Measurements from ENCODE around the gene DPF3.

DPF3 gene

GRCh38 chr14:72675126-72675525 is 218.8 kb downstream of the DPF3 start:
- DNase-seq = no peak

- no peak for DNase-seq
Observed at GRCh38 chr14:72673179-72673578, 220.7 kb downstream of the DPF3 start.

DNA sequence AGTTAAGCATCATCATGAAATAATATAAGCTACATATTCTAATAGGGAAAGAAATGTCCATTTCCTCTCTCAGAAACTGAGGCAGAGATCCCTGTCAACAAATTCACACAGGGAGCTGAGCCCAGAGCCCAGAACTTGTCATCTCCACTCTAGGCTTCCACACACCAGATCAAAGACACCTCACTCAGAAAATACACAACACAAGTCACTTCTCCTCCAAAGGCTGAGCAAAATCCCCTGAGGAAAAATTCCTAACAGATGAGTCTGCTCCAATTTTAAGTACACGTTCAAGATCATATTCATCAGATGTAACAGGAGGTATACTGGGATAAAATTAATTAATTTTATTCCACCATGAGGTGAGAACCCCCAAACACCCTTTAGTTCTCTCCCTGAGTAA is 227.3 kb downstream of the DPF3 start:
- no peak for DNase-seq

DNA sequence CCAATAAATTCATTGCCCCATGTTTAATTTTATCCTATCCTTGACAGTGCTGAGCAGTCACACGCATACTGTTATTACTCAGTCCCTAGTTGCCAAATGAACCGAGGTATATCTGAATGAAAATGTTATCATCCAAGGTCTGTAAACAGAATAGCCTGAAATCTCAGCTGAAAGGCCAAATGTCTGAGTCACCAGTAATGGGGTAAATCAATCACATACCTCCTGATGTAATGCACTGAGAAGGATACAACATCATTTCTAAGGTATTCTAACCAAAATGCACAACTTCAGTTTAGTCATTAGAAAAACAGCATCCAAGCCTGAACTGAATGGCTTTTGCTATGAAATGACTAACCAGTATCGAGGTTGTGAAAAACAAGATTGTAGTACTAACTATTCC is 228.6 kb downstream of the DPF3 start:
- DNase-seq = no peak

DNA sequence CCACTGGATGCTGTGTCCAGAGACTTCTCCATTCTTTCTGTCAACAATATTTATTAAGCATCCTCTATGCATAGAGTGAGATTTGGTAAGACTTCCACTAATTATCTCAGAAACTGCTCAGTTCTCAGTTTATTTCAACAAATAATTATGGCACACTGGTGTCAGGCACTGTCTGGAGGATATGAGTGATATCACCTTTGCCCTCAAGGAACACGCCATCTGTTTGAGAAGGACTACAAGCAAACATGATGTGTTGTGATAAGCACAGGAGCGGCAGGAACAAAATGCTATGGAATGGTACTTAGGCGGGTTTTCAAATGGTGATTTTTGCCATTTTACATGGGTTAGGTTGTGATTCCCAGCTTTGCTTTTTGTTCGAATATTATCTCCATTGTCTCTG is 229.2 kb downstream of the DPF3 start:
- DNase-seq = no peak

DNA sequence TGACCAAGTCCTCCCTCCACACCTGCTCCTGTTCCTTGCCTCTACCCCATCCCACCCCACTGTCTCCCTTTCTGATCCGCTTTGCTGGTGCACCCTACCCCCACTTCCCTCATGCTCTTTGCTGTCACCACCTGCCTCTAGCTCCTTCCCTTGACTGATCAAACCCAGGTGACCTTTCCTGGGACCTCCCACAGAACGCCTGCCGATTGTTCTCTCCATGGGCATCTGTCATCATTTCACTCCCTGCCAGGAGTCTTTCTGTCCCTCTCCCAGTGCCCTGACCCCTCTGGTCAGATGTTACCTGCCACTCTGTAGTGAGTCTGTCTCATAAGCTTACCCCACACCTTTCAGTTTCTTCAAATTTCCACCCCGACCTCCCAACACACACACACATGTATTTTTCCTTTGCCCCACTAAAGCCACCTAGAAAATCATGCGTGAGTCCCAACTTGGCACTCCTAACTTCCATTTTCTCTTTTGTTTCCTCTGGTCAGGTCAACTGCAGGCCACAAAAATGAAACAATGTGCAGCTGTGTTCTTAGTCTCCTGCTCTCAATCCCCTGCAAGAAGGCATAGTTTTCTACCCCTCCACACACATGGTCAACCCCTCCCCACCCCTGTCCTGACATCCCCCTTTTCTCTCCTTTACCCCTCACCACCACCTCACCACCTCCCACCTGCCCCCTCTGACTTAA is 229.8 kb downstream of the DPF3 start:
- no peak for DNase-seq

DNA sequence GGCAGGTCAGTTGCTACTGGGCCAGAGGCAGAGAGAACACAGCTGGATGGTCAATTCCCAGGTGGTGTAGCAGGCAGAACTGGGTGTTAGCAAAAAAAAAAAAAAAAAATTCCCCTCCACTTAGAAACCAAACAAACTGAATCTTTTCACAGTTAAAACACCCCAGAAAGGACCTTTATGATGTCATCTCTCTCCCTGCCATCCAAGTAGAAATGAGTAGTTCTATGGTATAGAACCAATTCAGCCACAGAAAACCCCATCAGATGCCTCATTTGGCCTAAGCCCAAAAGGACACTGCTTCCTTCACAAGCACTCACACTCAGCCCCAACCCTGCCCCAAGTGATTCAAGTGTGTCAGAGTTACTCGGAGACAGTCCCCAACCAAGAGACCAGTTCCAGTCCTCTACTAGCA is 230.8 kb downstream of the DPF3 start:
- DNase-seq = no peak

- DNase-seq = no peak
Observed at GRCh38 chr14:72662214-72662613, 231.7 kb downstream of the DPF3 start.

GRCh38 chr14:72657214-72657921 is 236.5 kb downstream of the DPF3 start:
- DNase-seq = no peak

- no peak for DNase-seq
Observed at GRCh38 chr14:72653026-72653425, 240.9 kb downstream of the DPF3 start.

- DNase-seq = no peak
Observed at GRCh38 chr14:72652179-72652578, 241.7 kb downstream of the DPF3 start.

DNA sequence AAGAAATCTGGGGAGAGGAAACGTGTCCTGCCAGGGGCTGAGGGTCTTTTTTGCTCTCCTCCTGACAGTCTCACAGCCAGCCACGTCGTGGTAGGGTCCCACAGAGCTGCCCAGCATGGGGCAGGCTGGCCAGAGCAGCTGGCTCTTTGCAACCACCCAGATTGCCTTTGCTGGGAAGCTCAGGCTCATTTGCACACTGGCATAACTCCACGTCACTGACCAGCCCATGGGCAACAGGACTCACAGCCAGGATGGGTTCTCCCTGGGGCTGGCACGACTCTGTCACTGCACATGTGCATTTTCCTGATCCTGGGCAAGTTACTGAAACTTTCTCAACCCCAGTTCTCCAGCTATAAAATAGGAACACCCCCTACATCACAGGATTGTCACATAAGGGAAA is 242.2 kb downstream of the DPF3 start:
- no peak for DNase-seq

- DNase-seq = no peak
Observed at GRCh38 chr14:72651081-72651480, 242.8 kb downstream of the DPF3 start.

DNA sequence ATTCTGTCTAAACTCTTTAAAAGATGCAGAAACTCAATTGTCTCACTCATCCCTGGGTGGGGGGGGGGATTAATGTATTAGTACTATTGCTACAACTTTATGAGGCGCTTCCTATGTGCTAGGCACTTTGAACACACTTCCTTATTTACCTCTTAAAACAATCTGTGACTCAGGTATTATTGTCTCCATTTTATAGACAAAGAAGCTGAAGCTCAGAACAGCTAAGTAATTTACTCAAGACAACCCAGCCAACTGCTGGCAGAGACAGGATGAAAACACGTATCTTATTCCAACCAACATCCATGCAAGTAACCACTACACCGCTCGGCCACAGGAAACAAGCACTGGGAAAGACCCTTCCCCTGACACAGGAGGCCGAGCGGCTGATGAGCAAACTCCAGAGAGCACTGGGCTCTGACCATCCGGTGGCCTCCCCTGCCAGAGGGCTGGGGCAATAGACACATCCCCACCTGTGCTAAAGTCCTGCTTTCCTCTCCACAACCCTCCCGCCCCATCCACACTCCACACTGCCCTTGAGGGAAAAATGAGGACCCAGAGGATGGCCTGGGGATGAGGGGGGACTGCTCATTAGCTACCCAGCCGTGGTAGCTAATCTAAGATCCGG is 244.2 kb downstream of the DPF3 start:
- no peak for DNase-seq

DNA sequence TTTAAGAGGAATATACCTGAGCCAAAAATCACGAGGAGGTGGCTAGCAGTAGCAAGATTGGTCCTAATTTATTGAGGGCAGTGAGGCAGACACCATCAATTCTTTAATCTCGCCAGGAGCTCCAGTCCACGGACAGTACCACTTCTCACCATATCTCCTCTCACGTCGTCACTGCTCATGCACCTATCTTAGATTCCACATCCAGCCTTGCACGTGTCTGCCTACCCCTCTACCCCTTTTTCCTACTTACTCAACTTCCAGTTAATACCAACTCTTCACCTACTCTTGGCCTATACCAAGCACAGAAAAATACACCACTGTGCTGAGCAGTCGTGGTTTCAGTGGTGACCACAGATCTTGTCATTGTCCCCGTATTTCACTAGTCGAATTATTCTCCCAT is 246.1 kb downstream of the DPF3 start:
- DNase-seq = no peak

DNA sequence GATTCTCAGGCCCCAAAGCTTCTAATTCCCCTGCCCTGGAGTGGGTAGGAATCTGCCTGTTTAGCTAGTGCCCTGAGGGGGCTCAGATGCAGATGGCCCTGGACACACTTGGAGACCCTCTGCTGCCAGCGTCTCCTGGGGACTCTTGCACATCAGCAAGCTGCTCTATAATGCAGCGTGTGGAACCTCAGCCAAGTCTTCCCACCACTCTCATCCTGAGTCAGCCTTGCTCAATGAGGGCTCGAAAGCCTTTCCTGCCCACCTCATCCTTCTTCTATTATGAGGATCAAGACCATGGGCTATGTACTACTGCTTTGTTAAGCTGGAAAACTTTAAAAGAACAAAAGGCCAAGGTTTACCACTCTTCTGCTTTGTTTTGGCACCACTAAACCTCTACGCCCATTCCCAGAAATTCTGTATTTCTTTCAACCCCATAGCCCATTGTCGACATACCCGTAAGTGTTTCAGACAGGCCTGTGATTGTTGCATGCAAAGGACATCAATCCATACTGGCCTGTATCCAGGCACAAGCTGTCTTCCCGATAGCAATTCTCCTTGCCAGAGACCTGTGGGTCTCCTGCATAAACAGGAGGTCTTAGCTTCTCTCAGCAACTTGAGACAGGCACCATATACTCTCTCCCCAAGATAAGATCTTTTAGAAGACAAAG is 246.9 kb downstream of the DPF3 start:
- DNase-seq = no peak

DNA sequence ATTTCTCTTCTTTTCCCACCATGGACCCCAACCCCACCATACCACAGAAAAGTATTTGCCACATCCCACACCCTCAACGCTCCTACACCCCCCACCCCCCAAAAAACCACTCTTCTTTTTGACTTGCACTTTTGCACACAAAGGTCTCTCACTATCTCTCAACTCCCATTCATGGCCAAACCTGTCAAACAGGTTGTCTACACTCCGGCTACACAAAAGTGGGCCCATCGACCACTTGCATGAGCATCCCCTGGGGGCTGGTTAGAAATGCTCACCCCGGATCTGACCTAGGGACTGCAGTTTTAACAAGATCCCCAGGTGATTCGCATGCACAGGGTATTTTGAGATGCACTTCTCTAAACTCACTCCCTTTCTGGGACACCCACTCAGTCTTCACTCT is 248.2 kb downstream of the DPF3 start:
- DNase-seq = no peak

DNA sequence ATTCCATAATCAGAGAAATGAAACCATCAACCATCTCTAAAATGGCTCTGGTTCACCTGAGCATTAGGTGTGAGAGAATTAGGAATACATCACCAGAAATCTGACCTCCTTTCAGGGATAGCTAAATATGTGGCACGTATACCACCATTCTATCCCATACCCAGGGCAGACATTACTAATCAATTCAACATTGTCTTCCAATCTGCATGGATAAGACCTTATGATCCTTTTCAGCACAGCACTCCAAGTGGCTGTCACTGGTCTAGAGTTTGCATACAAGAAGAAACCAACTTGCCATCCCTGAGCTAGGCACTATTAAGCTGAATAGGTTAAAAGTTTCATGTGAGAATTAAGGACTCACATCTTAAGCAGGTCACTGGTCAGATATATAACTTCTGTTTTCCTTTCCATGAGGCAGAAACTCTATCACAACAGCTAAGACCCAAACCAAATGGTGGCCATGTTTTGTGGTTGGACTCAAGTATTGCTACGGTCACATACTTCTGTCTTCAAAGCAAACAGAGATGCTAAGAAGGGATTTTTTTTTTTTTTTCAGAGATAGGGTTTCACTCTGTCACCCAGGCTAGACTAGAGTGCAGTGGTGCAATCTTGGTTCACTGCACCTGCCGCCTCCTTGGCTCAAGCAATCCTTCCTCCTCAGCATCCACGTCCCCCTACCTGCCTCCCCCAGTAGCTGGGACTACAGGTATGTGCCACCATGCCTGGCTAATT is 249.0 kb downstream of the DPF3 start:
- no peak for DNase-seq

DNA sequence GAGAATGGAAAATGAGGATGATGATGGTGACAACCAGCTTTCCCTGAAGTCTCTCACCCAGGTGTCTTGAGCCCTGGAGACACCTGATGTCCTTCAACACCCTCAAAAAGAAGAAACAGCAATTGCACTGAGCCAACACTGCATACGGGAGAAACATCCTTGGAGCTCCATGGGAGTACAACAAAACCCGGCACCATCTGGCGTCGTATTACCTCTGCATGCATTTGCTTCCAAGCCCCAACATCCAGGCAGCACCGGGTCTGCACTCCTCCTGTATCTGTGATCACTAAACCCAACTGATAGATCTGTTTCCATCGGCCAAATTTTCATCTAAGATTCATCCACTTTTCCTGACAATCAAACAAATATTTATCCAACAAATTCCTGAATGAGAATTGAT is 249.9 kb downstream of the DPF3 start:
- peak in 1 of 2 experiments; percentile 9 for DNase-seq

- DNase-seq = peak in 1 of 2 experiments; percentile 12
Observed at GRCh38 chr14:72643317-72643801, 250.5 kb downstream of the DPF3 start.

GRCh38 chr14:72640911-72641485 is 252.9 kb downstream of the DPF3 start:
- no peak for DNase-seq

DNA sequence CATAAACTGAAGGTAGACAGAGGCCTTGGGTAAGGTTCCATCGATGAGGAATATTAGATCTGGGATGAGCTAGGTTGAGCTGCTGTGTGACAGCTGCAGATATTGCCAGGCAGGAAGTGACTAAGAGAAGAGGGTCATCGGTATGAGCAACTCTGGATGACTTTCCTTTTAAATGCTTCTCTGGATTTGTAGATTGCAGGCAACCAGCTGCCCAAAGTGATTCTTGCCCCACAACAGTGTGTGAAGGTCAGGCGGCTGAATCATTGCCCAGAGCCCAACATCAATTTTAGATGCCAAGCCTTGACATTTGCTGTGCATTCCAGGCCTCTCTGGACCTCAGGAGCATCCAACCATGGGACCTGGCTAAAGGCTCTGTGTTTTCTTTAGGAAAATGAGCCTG is 255.9 kb downstream of the DPF3 start:
- no peak for DNase-seq

Data from NCI-H446 (cell line).